Right ventricle myocardium superior (tissue), 1 donor: ENCODE results near the gene ACAD11. TPM values are rescaled to one million over a fixed set of nuclear protein-coding genes. Genes with fewer than 3 reads are reported as not detected.

Experiments used
- ATAC-seq: fragments of 200-7000 bp; cut with Tn5 transposase; one replicate; pipeline ENCODE4 v1.9.1; 2020; ENCODE audit warnings: mild to moderate bottlenecking; ENCODE audit not compliant: poor library complexity
- DNase-seq: peaks from one replicate; pipeline ENCODE4 v3.0.0-alpha.2; 2020
- intact Hi-C: fragments of 100-400 bp; cut with DNase I; formaldehyde crosslinking; loops from one replicate; pipeline ENCODE4 v1.11.2; 2022
- total RNA-seq: library from RNA; stranded (reverse); fragmentation: NEBNext Ultra II Directional; extraction: Animal tissue kit (Norgen Biotek cat#: 25700); gene quantifications from one replicate; pipeline ENCODE4 v1.2.1, GENCODE V29; 2021
- donor health status: DM: no; HTN: yes; CAD: no; lungs with severe emphysema.

Gene ACAD11
- total RNA-seq, 1 donor from 2014 or later, result 14.7 TPM

DNA sequence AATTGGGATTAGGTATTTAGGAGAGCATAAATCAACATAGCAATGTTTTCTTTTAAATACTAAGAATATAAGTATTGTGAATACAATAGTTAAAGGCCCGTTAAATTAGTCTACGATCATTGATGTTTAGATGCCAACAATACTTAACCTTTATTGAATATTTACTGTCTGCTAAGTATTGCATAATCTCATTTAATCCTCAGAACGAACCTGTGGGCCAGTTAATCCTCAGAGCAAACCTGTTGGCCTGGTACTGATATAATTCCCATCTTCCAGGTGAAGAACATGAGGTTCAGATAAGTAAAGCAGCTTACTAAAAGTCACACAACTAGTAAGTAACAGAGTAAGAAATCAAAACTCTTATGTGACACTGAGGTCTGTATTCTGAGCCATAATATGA, 119.9 kb downstream of the ACAD11 start:
- intact Hi-C loops, result no loop called here
- DNase-seq, result no peak
- ATAC-seq, result no peak

DNA sequence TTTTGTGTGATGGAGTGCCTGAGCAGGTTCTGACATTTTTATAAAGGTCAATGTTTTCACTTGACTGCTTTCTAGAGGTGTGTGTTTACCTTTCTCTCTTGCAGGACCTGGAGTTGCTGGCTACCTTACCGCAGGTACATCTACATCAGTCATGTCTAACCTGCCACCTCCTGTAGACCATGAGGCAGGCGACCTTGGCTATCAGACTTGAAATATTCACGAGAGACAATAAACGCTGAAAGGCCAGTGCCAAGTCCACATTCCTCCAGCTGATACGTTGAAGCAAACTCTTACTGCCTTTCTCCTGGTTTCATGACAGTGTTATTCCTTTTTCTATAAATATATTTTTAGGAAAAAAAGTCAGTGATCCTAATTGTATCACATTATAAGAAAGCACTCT, 121.5 kb downstream of the ACAD11 start:
- intact Hi-C loops, result no loop called here
- ATAC-seq, result no peak
- no peak for DNase-seq

- intact Hi-C loops, result no loop called here
- DNase-seq (no peak), ATAC-seq (no peak)
These were observed 122.3 kb downstream of the ACAD11 start for GRCh38 chr3:132537297-132537696.

GRCh38 chr3:132536442-132537153, 123.0 kb downstream of the ACAD11 start:
- ATAC-seq (peak; percentile 16), DNase-seq (no peak)
- intact Hi-C loops, result no loop called here

GRCh38 chr3:132535575-132536441, 123.8 kb downstream of the ACAD11 start:
- DNase-seq (peak; percentile 44), ATAC-seq (peak; percentile 89)
- intact Hi-C loops, result no loop called here

DNA sequence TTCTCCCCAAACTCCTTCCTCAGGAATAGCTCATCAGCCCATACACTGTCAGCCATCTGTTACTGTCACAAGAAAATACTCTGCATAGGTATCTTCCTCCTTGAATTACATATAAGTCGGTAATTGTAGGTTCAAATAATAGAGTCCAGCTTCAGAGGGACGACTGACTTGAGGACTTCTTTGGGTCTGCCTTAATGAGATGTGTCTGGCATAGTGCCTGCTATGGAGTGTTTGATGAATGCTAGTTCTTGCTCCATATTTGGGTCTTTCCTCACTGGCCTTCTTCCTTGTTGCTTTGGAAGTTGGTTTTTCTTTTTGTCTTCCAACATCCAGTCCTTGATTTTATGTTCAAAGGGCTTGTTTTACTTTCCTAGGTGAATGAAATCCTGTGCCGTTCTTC, 129.0 kb downstream of the ACAD11 start:
- ATAC-seq (no peak), DNase-seq (no peak)
- intact Hi-C loops, result no loop called here

DNA sequence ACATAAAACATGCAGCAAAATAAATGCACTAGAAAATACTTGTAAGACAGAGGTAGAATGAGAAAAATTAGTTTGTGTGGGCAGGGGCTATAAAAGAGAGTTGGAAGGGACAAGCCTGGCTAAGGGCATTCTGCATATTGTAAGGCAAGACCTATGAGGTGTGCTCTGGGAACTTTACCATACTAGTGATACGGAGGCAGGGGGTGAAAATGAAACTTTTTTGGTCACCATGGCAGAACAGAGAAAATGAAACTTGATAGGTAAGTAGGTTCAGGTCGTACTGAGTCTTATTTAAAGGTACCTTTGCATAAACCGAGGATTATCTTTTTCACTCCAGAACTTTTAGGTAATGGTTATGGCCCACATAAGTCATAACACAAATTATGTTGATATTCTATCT, 137.3 kb downstream of the ACAD11 start:
- no peak for DNase-seq
- ATAC-seq, result no peak
- intact Hi-C loops, result no loop called here

DNA sequence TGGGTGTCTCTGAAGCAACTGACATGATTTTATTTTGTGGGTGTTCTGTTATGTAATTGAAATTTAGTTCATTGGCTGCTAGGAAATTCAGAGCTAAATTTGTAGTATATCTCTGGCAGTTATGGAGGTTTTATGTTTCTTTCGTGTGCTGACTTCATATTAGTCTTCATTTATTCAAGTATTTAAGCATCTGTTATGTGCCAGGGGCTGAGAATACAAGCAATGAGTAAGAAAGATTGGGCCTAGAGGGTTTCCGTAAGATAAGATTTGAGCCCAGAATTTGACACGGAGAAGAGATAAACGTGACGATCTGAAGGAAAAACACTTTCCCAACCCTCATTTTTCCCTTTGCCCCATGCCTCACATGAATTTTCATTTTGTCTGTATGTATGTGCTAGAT, 137.7 kb downstream of the ACAD11 start:
- no peak for ATAC-seq
- intact Hi-C loops, result no loop called here
- DNase-seq, result no peak

DNA sequence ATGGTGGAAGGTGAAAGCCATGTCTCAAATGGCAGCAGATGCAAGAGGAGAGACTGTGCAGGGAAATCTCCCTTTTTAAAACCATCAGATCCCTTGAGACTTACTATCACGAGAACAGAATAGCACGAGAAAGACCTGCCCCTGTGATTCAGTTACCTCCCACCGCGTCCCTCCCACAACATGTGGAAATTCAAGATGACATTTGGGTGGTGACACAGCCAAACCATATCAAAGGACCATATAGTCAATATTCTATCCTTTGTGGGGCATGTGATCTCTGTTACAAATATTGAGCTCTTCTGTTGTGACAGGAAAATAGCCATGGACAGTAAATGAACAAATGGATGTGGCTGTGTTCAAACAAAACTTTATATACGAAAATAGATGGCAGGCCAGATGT, 139.7 kb downstream of the ACAD11 start:
- DNase-seq (no peak), ATAC-seq (no peak)
- intact Hi-C loops, result loop anchor here (10.0 kb wide), 1 partner anchor 55 kb away; no protein-coding TSS in a partner anchor

DNA sequence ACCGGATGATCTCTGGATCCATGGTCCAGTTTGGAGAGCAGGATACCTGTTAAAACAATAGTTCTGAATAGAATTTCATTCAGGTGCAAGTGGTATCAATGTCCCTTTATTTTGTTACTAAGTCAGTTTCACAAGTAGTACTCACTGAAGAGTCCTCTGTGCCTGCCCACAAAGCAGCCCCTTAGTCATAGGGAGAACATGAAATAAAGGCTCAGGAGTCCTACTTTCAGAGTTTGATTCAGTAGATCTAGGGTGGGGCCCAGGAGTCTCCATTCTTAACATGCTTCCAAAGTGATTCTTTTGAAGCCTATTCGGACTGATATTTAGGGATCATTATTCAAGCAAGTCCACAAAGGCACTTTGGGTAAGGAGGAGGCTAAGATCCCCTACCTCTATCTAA, 142.3 kb downstream of the ACAD11 start:
- no peak for ATAC-seq
- intact Hi-C loops, result loop anchor here (10.0 kb wide), 1 partner anchor 53 kb away; no protein-coding TSS in a partner anchor
- no peak for DNase-seq

- intact Hi-C loops, result loop anchor here (10.0 kb wide), 1 partner anchor 48 kb away; no protein-coding TSS in a partner anchor
- DNase-seq (no peak), ATAC-seq (no peak)
These were observed 146.6 kb downstream of the ACAD11 start for GRCh38 chr3:132513057-132513456.

- no peak for DNase-seq
- ATAC-seq, result no peak
- intact Hi-C loops, result no loop called here
These were observed 150.1 kb downstream of the ACAD11 start for GRCh38 chr3:132509506-132509905.

GRCh38 chr3:132509096-132509495, 150.5 kb downstream of the ACAD11 start:
- intact Hi-C loops, result no loop called here
- DNase-seq (no peak), ATAC-seq (no peak)

Other genes with a start within 250 kb of the ACAD11 start
- gene DNAJC13, start 242.3 kb downstream of the ACAD11 start, total RNA-seq, result 25.7 TPM
- 2.9 TPM for gene ACKR4, start 62.5 kb downstream of the ACAD11 start, total RNA-seq
- gene UBA5, start 520 bp upstream of the ACAD11 start, total RNA-seq, result 38.8 TPM
- gene NPHP3, start 62.6 kb upstream of the ACAD11 start, total RNA-seq, result 9.3 TPM